ENCODE measurements around the gene ST8SIA5. TPM values are rescaled to one million over a fixed set of nuclear protein-coding genes. Genes with fewer than 3 reads are reported as not detected.

Gene ST8SIA5
- total RNA-seq, 4 donors from 2014 or later, result under 0.01 TPM; not detected in 3

GRCh38 chr18:46657115-46657955 lies 99.5 kb downstream of the ST8SIA5 start, which contains the start of gene LOXHD1:
LOXHD1 (minus strand) TSS chr18:46657220; CDS start chr18:46657033, 187 bp downstream.
- TF ChIP-seq CTCF (IDR thresholded peaks at IDR 0.05; ENCODE audit: low read depth), result no peak

GRCh38 chr18:46656326-46657114 lies 100.3 kb downstream of the ST8SIA5 start:
- no peak for TF ChIP-seq CTCF (IDR thresholded peaks at IDR 0.05; ENCODE audit: low read depth)

GRCh38 chr18:46652372-46652771 lies 104.5 kb downstream of the ST8SIA5 start:
- no peak for TF ChIP-seq CTCF (IDR thresholded peaks at IDR 0.05; ENCODE audit: low read depth)

- TF ChIP-seq CTCF (IDR thresholded peaks at IDR 0.05; ENCODE audit: low read depth), result no peak
These were observed 106.2 kb downstream of the ST8SIA5 start for GRCh38 chr18:46650681-46651080.

- TF ChIP-seq CTCF (IDR thresholded peaks at IDR 0.05; ENCODE audit: low read depth), result no peak
These were observed 107.6 kb downstream of the ST8SIA5 start for GRCh38 chr18:46649071-46649862.

GRCh38 chr18:46646468-46646867 lies 110.4 kb downstream of the ST8SIA5 start:
- TF ChIP-seq CTCF (IDR thresholded peaks at IDR 0.05; ENCODE audit: low read depth), result no peak

All from subcutaneous adipose tissue (tissue), 4 donors.